ENCODE data around the gene UBE2M.

- no peak for TF ChIP-seq FOXK2 (IDR thresholded peaks at IDR 0.05)
- TF ChIP-seq ELF4 (IDR thresholded peaks at IDR 0.05), result no peak
These were observed 1.7 kb downstream of the UBE2M start for GRCh38 chr19:58556622-58557220.
